Measurements from ENCODE around the gene BARX2. TPM values are rescaled to one million over a fixed set of nuclear protein-coding genes. Genes with fewer than 3 reads are reported as not detected.

BARX2 gene
- total RNA-seq, 1 experiment from 2014 or later: 6.9 TPM

Other genes starting within 250 kb of the BARX2 start
- gene ARHGAP32, start 183.5 kb upstream of the BARX2 start, total RNA-seq (2014; rRNA removed; shearing (Covaris generic)): 44.2 and 48.2 TPM in 2 replicates